HEK293T (cell line): Measurements from ENCODE around the gene CASP5.
"Not testable (repeated sequence)": the region's sequence is repeated elsewhere in the genome, so short reads cannot be mapped to it uniquely, and the experiment has no call there.

ENCODE experiments used
- CTCF ChIA-PET: fragments of 350-600 bp; formaldehyde crosslinking; extraction: SDS; loops from one replicate; lab custom pipeline; 2021; ENCODE audit warnings: antibody characterized with exemption, inconsistent platforms; lab: Yijun Ruan, JAX
- POLR2A ChIA-PET: fragments of 350-600 bp; formaldehyde crosslinking; extraction: SDS; loops from one replicate; lab custom pipeline; 2020; ENCODE audit warnings: antibody characterized with exemption, inconsistent platforms; lab: Yijun Ruan, JAX
- DNase-seq: peaks from one replicate; pipeline ENCODE4 v3.0.0; 2012; ENCODE audit warnings: mixed read lengths; ENCODE audit errors: extremely low spot score
- ARNT ChIP-seq: fragments of 450-650 bp; IDR thresholded peaks from 2 replicates; pipeline ENCODE4 v1.6.1; 2017; ENCODE audit warnings: mild to moderate bottlenecking
- BHLHE40 ChIP-seq: fragments of 450-650 bp; IDR thresholded peaks from 2 replicates; pipeline ENCODE4 v1.6.1; 2016; ENCODE audit warnings: mild to moderate bottlenecking, moderate library complexity, borderline replicate concordance
- CTBP1 ChIP-seq: fragments of 450-650 bp; IDR thresholded peaks from 2 replicates; pipeline ENCODE4 v1.6.1; 2016; ENCODE audit warnings: borderline replicate concordance
- ELF4 ChIP-seq: fragments of 450-650 bp; IDR thresholded peaks from 2 replicates; pipeline ENCODE4 v1.6.1; 2017; ENCODE audit warnings: antibody characterized with exemption
- FOXA1 ChIP-seq: fragments of 450-650 bp; IDR thresholded peaks from 2 replicates; pipeline ENCODE4 v1.6.1; 2016; ENCODE audit warnings: mild to moderate bottlenecking
- FOXK2 ChIP-seq: fragments of 450-650 bp; IDR thresholded peaks from 2 replicates; pipeline ENCODE4 v1.6.1; 2016; ENCODE audit warnings: mild to moderate bottlenecking
- FOXM1 ChIP-seq: fragments of 450-650 bp; IDR thresholded peaks from 2 replicates; pipeline ENCODE4 v1.6.1; 2017; ENCODE audit warnings: mild to moderate bottlenecking, borderline replicate concordance
- HDGF ChIP-seq: fragments of 450-650 bp; IDR thresholded peaks from 2 replicates; pipeline ENCODE4 v1.6.1; 2017; ENCODE audit warnings: antibody characterized with exemption, borderline replicate concordance
- L3MBTL2 ChIP-seq: fragments of 450-650 bp; conservative IDR thresholded peaks from 2 replicates; pipeline ENCODE4 v1.6.1; 2016; ENCODE audit warnings: mild to moderate bottlenecking
- LEF1 ChIP-seq: fragments of 450-650 bp; IDR thresholded peaks from 2 replicates; pipeline ENCODE4 v1.6.1; 2017; ENCODE audit warnings: mild to moderate bottlenecking, borderline replicate concordance
- NFRKB ChIP-seq: fragments of 450-650 bp; IDR thresholded peaks from 2 replicates; pipeline ENCODE4 v1.6.1; 2016; ENCODE audit warnings: mild to moderate bottlenecking, moderate library complexity
- SP1 ChIP-seq: fragments of 450-650 bp; IDR thresholded peaks from 2 replicates; pipeline ENCODE4 v1.6.1; 2017
- SUZ12 ChIP-seq: fragments of 450-650 bp; IDR thresholded peaks from 2 replicates; pipeline ENCODE4 v1.6.1; 2016; ENCODE audit warnings: mild to moderate bottlenecking
- TARDBP ChIP-seq: fragments of 450-650 bp; IDR thresholded peaks from 2 replicates; pipeline ENCODE4 v1.6.1; 2016
- ZNF384 ChIP-seq: fragments of 450-650 bp; IDR thresholded peaks from 2 replicates; pipeline ENCODE4 v1.6.1; 2016
- TF ChIP-seq, protein P1 (sequence below): fragments of 450-650 bp; IDR thresholded peaks from 2 replicates; pipeline ENCODE4 v1.6.1; 2016

Gene CASP5

DNA sequence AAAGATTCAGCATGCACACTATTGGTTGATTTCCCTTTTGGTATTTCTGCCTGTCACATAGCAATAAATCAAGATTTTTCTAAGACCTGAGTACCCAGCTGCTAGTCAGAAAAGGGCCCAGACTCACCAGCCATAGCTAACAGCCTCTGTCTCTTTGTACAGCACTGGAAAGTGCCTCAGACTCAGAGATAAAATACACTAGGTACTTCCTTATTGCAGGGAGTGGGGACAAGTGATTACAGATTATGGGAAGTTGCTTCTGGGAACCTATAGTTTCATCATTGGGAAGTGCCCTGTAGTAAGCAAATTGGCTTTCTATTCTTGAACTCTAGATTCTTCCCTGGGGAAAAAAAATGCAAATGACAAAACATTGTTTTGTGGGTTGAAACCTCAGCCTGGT lies at the start of gene CASP5:
TSS of gene CASP5 (minus strand) at position 166 of the 400 bp plus-strand sequence. CDS start at position 134, 32 bp downstream.
- TF ChIP-seq FOXK2 (no peak), FOXM1 (no peak), ZNF384 (no peak), FOXA1 (no peak), HDGF (no peak)
- POLR2A ChIA-PET, result no interaction called here
- no peak for DNase-seq
- CTCF ChIA-PET, result interaction anchor here (0.6 kb wide), 1 partner anchor 14 kb away, joined by 6 read pairs; no protein-coding TSS in a partner anchor

DNA sequence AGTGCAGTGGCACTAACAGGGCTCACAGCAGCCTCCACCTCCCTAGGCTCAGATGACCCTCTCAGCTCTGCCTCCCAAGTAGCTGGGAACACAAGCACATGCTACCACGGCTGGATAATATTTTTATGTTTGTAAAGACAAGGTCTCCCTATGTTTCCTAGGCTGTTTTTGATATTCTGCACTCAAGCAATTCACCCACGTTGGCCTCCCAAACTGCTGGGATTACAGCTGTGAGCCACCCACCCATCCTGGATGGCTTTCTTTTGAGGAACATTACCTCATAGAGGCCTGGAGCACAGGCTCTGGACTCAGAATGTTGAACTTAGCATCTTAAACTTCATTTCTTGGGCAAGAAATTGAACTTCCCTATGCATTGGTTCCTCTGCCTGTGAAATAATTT lies 49.1 kb upstream of the CASP5 start:
- POLR2A ChIA-PET, DNase-seq, CTCF ChIA-PET: not testable (repeated sequence)

DNA sequence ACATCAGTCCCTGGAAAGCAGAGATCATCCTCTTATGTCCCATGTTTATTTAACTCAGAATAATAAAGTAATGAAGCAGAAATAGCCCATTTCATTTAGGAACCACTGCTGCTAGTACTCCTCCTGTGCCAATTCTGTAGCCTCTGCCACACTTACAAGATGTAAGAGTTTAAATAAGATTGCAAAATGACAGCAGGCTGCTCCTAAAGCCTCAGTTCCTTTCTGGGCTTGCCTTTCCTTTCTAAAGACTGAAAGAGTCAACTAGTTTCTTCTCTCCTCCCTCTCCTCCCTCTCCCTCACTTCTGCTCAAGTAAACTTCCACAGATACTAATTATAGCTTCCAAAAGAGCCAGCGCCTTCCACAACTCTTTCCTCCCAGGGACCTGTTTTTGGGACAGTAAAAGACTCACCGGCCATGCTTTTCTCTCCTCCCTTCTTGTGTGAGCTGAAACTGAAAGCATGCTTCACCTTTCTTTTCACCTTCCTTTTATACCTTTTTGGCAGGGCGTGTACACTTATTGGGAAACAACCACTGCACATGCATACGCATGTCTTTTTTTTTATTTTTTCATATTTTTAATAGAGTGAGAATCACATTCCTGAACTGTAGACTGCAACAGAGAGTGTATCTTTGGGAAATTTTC lies 48.2 kb upstream of the CASP5 start:
- no peak for DNase-seq
- ChIA-PET CTCF (no interaction called here), POLR2A (no interaction called here)
- TF ChIP-seq NFRKB (no peak), BHLHE40 (no peak), FOXM1 (no peak), SP1 (no peak), LEF1 (no peak)

DNA sequence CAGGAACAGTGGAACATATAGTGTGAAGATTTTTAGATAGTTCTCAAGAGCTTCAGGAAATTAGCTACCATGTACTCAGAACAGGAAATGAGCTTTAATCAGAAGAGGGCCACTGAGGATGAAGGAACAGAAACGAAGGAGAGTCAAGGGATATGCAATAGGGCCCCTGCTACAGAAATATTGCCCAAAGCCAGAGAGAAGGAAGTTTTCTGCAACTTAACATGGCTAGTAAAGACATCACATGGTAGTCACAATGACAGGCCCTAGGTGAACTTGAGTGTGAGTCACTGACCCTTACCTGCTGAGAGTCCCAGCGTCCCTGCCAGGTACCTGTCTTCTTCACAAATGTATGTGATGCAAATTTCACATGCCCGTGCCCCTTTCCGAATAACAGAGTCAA lies 47.3 kb upstream of the CASP5 start:
- ChIA-PET CTCF (no interaction called here), POLR2A (no interaction called here)
- no peak for TF ChIP-seq ELF4
- TF ChIP-seq, protein P1, sequence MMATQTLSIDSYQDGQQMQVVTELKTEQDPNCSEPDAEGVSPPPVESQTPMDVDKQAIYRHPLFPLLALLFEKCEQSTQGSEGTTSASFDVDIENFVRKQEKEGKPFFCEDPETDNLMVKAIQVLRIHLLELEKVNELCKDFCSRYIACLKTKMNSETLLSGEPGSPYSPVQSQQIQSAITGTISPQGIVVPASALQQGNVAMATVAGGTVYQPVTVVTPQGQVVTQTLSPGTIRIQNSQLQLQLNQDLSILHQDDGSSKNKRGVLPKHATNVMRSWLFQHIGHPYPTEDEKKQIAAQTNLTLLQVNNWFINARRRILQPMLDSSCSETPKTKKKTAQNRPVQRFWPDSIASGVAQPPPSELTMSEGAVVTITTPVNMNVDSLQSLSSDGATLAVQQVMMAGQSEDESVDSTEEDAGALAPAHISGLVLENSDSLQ, result no peak
- no peak for TF ChIP-seq FOXK2
- no peak for TF ChIP-seq ZNF384
- TF ChIP-seq ARNT, result no peak
- no peak for TF ChIP-seq BHLHE40
- no peak for TF ChIP-seq CTBP1
- no peak for TF ChIP-seq LEF1
- no peak for TF ChIP-seq SUZ12
- TF ChIP-seq FOXM1, result no peak
- no peak for TF ChIP-seq SP1

DNA sequence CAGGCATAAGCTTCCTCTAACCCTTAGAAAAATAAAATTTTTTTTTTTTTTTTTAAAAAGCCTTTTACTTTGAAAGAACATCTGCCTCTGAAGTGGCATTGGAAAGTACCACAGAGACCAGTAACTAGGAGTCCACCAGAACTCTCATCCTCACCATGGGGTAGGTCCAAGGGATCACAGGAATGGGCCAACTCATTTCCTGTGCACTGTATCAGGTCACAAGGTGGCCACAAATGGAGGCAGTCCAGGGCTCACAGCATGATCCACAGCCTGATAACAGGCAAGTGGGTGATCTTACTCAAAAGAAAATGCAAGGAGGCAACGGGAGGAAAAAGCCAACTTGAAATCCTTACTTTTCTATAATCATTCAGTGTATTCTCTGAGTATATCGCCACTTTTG lies 46.8 kb upstream of the CASP5 start:
- POLR2A ChIA-PET, DNase-seq: not testable (repeated sequence)
- CTCF ChIA-PET, result interaction anchor here (0.6 kb wide), 1 partner anchor 745 kb away, joined by 3 read pairs; no protein-coding TSS in a partner anchor

More for the DNA sequence above, 47.3 kb upstream of the CASP5 start:
- DNase-seq, result no peak

DNA sequence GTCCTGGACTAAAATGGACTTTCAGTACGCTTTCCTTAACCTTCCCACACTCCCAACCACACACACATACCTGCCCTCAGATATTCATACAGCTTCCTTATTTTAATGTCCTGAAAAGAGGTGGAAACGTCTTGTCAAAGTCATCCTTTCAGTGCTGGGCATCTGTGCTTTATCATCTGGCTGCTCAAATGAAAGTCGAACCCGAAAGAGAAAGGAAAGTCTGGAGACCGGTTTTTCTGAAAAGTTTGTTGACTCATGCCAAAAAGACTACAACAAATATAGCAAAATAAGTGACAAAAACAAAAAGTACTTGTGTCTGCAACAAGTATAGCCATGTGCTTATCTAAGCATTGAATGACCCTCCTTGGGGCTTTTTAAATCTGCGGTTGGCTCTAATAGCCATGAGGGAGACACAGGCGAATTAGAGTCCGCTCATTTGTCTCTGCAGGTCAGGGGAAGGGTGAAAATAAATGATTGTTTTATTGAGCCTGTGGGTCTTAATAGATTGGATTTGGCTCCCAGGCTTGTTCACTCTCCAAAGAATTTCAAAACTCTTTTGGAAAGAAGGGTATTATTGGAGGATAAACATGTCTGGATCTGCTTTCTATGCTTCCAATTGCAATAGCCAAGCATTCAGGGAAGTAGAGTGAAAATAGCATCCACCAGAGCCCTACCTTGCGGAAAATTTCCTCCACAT lies 40.4 kb upstream of the CASP5 start:
- DNase-seq, POLR2A ChIA-PET, CTCF ChIA-PET: not testable (repeated sequence)

DNA sequence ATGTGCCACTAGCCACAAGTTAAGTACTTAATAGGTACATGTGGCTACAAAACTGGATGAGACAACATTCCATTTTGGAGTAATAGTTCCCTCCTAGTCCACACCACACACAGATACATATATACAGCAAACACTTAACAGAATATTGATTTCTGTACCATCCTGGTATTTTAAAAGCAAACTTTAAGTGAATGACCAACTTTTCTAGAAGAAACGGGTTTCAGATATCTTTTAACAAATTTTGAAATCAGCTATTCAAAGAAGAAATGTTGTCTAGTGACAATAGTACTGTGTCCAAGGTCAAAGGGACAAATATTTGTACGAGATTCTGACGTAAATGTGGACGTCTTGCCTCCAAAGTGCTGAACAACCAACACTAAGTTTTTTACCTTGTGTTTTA lies 34.5 kb upstream of the CASP5 start:
- TF ChIP-seq FOXM1 (no peak), ELF4 (no peak), FOXK2 (no peak), TARDBP (no peak), BHLHE40 (no peak), CTBP1 (no peak)
- CTCF ChIA-PET, result no interaction called here
- POLR2A ChIA-PET, result no interaction called here
- DNase-seq, result no peak

DNA sequence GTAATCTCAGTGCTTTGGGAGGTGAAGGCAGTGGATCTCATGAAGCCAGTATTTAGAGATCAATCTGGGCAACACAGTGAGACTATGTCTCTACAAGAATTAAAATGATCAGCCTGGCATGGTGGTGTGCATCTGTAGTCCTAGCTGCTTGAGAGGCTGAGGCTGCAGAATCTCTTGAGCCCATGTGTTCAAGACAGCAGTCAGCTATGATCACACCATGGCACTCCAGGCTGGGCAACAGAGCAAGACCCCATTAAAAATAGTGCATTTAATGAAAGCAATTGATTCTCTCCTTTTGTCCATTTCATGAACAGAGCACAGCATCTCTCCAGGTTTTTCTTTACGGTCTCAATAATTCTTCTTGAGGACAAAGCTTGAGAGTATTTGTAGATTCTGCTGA lies 33.5 kb upstream of the CASP5 start:
- TF ChIP-seq ELF4, result no peak
- TF ChIP-seq SUZ12, result no peak
- TF ChIP-seq, protein P1, result no peak
- no peak for TF ChIP-seq SP1
- no peak for TF ChIP-seq TARDBP
- TF ChIP-seq FOXM1, result no peak
- no peak for TF ChIP-seq L3MBTL2
- no peak for TF ChIP-seq CTBP1
- TF ChIP-seq HDGF, result no peak
- no peak for TF ChIP-seq NFRKB
- no peak for TF ChIP-seq ZNF384
- TF ChIP-seq ARNT, result no peak
- no peak for TF ChIP-seq BHLHE40
- TF ChIP-seq FOXK2, result no peak
- no peak for TF ChIP-seq FOXA1
- CTCF ChIA-PET, result no interaction called here
- no peak for DNase-seq
- POLR2A ChIA-PET, result no interaction called here
